Mesothelial cell of epicardium (in vitro differentiated cells): Measurements from ENCODE around the gene ARL3. TPM values are rescaled to one million over a fixed set of nuclear protein-coding genes. Genes with fewer than 3 reads are reported as not detected.

ENCODE experiments used
- DNase-seq, 2 experiments: peaks; one replicate each; pipeline ENCODE4 v3.0.0; 2021; ENCODE audit warnings: low spot score in 2 of 2; ENCODE audit not compliant: unreplicated experiment in 2 of 2
- H3K27ac Mint-ChIP-seq: 2 replicates; pipeline ENCODE4 v1.8.0; 2021; ENCODE audit warnings: mixed read lengths
- H3K27me3 Mint-ChIP-seq: 2 replicates; pipeline ENCODE4 v1.8.0; 2021; ENCODE audit warnings: low read depth, mixed read lengths
- H3K36me3 Mint-ChIP-seq: 2 replicates; pipeline ENCODE4 v1.8.0; 2021; ENCODE audit warnings: mixed read lengths
- H3K4me1 Mint-ChIP-seq: 2 replicates; pipeline ENCODE4 v1.8.0; 2021; ENCODE audit warnings: mixed read lengths
- H3K4me3 Mint-ChIP-seq: 2 replicates; pipeline ENCODE4 v1.8.0; 2021; ENCODE audit warnings: mild to moderate bottlenecking, moderate library complexity, mixed read lengths
- H3K9me3 Mint-ChIP-seq: 2 replicates; pipeline ENCODE4 v1.8.0; 2021; ENCODE audit warnings: mixed read lengths
- total RNA-seq: library from RNA; stranded (reverse); gene quantifications from 3 replicates; pipeline ENCODE4 v1.2.1, GENCODE V29; 2021
- TF ChIP-seq, protein P1 (sequence below): fragments of 200-600 bp; sonication (generic); IDR thresholded peaks from one replicate; pipeline ENCODE4 v1.5.0; 2021; ENCODE audit warnings: antibody characterized with exemption; ENCODE audit not compliant: unreplicated experiment

Gene ARL3
- total RNA-seq, 1 donor from 2014 or later, result 13.9 TPM

DNA sequence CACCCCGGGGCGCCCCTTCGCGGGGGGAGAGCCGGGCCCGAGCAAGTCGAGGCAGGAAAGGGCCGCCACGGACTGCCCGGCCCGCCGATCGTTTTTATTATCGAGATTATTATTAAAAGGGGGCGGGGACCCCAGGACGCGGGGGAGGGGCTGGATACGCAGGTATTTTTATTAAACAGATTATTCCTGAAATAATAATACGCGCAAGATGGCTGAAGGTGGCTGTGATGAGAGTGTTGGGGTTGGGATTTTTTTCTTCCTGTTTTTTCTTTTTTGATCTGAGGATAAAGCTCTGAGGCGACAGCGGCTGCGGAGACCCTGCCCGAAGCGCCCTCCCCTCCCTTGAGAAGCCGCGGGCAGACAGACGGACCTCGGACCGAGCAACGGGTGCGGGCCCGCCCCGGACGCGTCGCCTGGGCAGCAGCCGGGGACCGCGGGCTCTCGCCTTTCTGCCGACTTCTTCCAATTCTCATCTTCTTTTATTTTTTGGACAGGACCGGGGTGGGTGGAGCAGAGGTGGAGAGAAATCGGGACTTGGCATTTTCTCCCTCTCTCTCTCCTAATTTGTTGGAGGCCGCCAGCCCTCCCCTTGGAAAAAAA is 71.4 kb downstream of the ARL3 start:
- Mint-ChIP-seq H3K27me3 (no peaks in the 10 kb centered on the region), H3K4me3 (peak overlapping the region; percentile 91), H3K36me3 (no peaks in the 10 kb centered on the region), H3K9me3 (no peaks in the 10 kb centered on the region), H3K27ac (peak overlapping the region; percentile 98), H3K4me1 (peaks cover 39% of the 10 kb centered on the region)
- TF ChIP-seq, protein P1, sequence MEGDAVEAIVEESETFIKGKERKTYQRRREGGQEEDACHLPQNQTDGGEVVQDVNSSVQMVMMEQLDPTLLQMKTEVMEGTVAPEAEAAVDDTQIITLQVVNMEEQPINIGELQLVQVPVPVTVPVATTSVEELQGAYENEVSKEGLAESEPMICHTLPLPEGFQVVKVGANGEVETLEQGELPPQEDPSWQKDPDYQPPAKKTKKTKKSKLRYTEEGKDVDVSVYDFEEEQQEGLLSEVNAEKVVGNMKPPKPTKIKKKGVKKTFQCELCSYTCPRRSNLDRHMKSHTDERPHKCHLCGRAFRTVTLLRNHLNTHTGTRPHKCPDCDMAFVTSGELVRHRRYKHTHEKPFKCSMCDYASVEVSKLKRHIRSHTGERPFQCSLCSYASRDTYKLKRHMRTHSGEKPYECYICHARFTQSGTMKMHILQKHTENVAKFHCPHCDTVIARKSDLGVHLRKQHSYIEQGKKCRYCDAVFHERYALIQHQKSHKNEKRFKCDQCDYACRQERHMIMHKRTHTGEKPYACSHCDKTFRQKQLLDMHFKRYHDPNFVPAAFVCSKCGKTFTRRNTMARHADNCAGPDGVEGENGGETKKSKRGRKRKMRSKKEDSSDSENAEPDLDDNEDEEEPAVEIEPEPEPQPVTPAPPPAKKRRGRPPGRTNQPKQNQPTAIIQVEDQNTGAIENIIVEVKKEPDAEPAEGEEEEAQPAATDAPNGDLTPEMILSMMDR, result no peak
- peak in 1 of 2 experiments; percentile 65 for DNase-seq

GRCh38 chr10:102641880-102642735 is 72.1 kb downstream of the ARL3 start:
- TF ChIP-seq, protein P1, result no peak
- Mint-ChIP-seq H3K4me3 (peak overlapping the region; percentile 84), H3K9me3 (no peaks in the 10 kb centered on the region), H3K27me3 (no peaks in the 10 kb centered on the region), H3K36me3 (no peaks in the 10 kb centered on the region), H3K4me1 (peaks cover 32% of the 10 kb centered on the region), H3K27ac (peak overlapping the region; percentile 96)
- DNase-seq, result peak; percentile 94 to 98

DNA sequence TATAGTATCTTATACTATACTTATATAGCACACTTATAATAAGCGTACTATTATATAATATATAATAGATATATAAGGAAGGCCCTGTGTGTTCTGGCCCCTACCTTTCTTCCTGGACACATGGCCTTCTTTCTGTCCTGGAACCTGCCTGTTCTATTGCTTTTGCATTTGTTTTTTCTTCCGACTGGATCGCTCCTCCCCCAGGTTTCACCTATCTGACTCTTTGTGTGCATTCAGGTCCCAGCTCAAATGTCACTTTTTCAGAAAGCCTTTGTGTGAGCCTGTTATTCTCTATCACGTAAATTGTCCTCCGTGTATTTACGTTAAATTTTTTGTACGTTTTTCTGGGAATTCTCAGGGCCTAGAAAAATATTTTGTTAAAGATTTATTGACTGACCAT is 72.8 kb downstream of the ARL3 start:
- Mint-ChIP-seq H3K4me1 (peaks cover 25% of the 10 kb centered on the region), H3K9me3 (no peaks in the 10 kb centered on the region)
- TF ChIP-seq, protein P1, result no peak

GRCh38 chr10:102639537-102639936 is 74.7 kb downstream of the ARL3 start:
- Mint-ChIP-seq H3K4me3 (no peak overlapping the region), H3K9me3 (no peaks in the 10 kb centered on the region), H3K4me1 (peaks cover 23% of the 10 kb centered on the region), H3K36me3 (no peaks in the 10 kb centered on the region), H3K27me3 (no peaks in the 10 kb centered on the region), H3K27ac (peak overlapping the region; percentile 1)
- DNase-seq, result no peak
- TF ChIP-seq, protein P1, result no peak

More for the DNA sequence above, 72.8 kb downstream of the ARL3 start:
- no peak for DNase-seq
- peak overlapping the region; percentile 96 for H3K27ac Mint-ChIP-seq
- no peaks in the 10 kb centered on the region for H3K36me3 Mint-ChIP-seq
- H3K27me3 Mint-ChIP-seq, result no peaks in the 10 kb centered on the region
- H3K4me3 Mint-ChIP-seq, result peak overlapping the region; percentile 84

DNA sequence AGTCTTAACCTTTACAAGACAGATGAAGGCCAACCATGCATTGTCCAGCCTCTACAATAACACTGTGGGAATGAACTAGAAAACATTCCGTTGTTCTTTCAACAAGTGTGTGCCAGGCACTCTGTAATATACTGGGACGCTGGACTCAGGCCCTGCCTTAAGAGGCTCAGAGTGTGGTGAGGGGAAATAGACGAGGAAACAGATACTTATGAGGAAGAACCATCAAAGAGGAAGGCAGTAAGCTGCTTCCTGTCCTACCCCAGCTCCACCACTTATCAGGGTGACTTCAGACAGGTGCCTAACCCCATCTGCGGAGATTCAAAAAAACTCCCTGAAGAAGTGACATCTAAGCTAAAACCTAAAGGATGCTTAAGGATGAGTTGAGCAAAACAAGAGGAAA is 78.8 kb downstream of the ARL3 start:
- Mint-ChIP-seq H3K4me3 (no peak overlapping the region), H3K36me3 (peaks cover 3% of the 10 kb centered on the region), H3K4me1 (peaks cover 48% of the 10 kb centered on the region), H3K27ac (peak overlapping the region; percentile 85), H3K27me3 (no peaks in the 10 kb centered on the region), H3K9me3 (no peaks in the 10 kb centered on the region)
- TF ChIP-seq, protein P1, result no peak
- DNase-seq, result no peak
